AG10803 (cell line): ENCODE measurements around the gene TCIRG1.

Experiments used
- DNase-seq: peaks from one replicate; pipeline ENCODE4 v3.0.0; 2010; ENCODE audit warnings: low read depth
- H3K4me3 ChIP-seq: 2 replicates; pipeline ENCODE4 v1.5.1; 2011; ENCODE audit warnings: mild to moderate bottlenecking, low read length, control low read depth
- TF ChIP-seq, protein P1 (sequence below): conservative IDR thresholded peaks from 2 replicates; pipeline ENCODE4 v1.5.1; 2011; ENCODE audit warnings: mild to moderate bottlenecking, low read length, control low read depth, inconsistent platforms

Gene TCIRG1

DNA sequence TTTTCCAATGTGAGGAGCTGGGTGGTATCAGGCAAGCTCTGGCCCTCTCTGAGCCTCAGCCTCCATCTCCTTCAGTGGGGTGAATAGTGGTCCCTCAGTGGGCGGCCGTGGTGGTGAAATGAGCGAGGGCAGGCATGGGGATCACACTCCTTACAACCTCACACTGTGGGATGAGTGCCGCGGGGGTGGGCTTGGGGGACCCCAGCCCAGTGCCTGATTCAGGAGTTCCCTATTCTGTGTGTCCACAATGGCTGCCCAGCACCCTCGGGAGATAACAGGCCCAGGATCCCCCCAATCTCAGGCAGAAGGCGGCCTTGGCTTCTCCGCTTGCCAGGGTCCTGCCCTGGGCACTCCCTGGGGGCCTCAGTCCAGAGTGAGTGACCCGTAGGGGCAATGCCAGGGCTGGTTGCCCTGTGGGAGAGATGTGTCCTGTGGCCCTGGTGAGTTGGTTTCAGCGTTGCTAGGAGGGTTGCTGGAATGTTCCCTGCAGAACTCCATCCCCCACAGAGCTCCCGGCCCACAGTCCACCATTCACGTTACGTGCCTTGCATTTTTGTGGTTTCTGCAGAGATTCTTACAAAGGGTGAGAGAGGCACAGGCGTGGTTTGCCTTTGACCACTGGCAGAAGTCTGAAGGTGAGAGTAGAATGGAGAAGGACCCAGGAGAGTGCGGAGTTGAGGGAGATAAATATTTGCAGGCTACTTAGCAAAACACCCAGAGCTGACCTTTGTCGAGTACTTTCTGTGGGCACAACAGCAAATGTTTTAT lies 25.8 kb upstream of the TCIRG1 start:
- TF ChIP-seq, protein P1, sequence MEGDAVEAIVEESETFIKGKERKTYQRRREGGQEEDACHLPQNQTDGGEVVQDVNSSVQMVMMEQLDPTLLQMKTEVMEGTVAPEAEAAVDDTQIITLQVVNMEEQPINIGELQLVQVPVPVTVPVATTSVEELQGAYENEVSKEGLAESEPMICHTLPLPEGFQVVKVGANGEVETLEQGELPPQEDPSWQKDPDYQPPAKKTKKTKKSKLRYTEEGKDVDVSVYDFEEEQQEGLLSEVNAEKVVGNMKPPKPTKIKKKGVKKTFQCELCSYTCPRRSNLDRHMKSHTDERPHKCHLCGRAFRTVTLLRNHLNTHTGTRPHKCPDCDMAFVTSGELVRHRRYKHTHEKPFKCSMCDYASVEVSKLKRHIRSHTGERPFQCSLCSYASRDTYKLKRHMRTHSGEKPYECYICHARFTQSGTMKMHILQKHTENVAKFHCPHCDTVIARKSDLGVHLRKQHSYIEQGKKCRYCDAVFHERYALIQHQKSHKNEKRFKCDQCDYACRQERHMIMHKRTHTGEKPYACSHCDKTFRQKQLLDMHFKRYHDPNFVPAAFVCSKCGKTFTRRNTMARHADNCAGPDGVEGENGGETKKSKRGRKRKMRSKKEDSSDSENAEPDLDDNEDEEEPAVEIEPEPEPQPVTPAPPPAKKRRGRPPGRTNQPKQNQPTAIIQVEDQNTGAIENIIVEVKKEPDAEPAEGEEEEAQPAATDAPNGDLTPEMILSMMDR: no peak
- H3K4me3 ChIP-seq: no peak overlapping the region
- peak; percentile 98 for DNase-seq

DNA sequence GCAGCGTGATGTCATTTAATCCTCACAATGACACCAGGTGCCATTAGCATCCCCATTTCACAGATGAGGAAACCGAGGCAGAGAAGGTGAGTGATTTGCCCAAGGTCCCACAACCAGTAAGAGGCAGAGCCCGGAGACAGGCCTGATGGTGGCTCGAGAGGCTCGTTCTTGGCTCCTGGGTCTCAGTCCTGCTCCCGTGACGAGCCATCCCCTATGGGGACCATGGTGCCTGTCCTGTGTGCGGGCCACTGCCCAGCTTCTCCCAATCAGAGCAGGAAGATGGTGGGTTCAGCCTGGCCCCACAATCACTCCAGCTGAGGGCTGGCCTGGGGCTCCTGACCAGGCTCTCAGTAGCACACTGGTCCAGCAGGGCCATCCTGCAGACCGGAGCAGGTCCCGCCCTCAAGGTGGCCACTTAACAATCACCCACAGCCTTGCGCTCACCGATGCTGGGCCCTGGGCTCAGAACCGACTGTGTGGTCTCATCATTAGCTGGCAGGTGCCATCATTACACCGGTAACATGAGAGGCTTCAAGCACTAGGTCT lies 25.1 kb upstream of the TCIRG1 start:
- TF ChIP-seq, protein P1: no peak
- DNase-seq: no peak
- H3K4me3 ChIP-seq: no peak overlapping the region

DNA sequence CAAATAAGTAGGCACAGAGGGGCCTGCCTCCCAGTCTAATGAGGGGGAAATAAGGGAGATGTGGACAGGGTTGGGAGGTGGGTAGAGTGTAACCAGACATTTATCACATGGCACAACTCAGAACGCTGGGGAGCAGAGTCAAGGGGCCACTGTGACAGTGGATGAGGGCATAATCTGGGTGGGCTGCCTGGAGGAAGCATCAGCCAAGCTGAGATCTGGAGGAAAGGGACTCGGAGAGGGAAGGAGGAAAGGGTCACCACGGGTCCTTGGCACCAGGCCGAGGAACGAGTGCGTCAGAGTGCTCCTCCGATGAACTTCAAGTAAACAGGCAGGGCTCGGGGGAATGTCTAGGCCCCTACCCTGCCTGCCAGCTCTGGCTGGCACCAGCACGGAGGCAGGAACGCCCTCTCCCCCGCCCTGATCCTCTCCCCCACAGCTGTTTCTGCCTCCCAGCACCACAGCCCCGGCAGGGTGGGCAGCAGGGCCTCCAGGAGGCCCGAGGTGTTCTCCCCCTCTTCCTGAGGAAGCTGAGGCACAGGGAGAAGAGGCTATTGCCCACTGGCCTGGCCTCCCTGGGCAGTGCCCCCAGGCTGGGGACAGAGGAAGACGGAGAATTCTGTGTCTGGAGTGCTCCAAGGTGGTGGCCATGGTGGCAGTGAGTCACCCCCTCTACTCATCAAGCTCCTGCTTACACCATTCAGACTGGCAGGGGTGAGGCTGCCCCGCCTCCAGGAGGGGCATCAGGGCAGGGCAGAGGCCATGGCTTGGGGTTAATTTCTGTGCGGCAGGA lies 24.5 kb upstream of the TCIRG1 start:
- DNase-seq: peak; percentile 75
- H3K4me3 ChIP-seq: peak overlapping the region; percentile 7; the same call in 1 of the 2 replicates
- TF ChIP-seq, protein P1: no peak

DNA sequence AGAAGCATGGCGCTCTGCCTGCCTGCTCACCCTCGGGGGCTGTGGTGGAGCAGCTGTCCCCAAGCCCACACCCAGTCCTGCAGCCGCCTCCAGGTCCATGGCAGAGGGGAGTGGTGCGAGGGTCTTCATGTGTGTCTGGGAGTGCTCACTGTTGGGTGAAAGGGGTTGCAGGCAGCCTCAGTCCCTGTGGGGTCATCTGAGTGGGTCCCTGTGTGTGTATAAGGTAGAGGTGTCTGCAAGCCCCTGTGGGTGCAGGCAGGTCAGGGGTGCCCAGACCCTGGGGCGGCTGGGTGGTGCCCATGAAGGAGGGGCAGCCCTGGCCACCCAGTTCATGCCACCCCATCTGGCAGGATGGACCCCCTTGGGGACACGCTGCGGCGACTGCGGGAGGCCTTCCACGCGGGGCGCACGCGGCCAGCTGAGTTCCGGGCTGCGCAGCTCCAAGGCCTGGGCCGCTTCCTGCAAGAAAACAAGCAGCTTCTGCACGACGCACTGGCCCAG lies 23.8 kb upstream of the TCIRG1 start:
- TF ChIP-seq, protein P1: no peak
- DNase-seq: no peak

DNA sequence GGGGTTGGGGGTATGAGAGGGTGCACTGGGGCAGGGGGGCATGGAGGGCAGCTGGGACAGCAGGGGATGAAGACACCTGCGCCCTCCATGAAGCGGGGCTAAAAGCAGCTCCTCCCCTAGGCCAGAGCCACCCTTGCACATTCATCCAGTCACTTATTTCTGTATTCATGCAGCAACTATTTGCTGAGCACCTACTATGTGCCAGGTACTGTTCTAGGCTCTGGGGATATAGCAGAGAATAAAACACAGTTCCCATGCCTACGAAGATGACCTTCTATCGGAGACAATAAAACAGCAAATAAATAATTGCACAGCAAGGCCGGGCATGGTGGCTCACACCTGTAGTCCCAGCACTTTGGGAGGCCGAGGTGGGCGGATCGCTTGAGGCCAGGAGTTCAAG lies 23.4 kb upstream of the TCIRG1 start:
- TF ChIP-seq, protein P1: no peak
- no peak for DNase-seq
- H3K4me3 ChIP-seq: no peak overlapping the region

More for the DNA sequence above, 23.8 kb upstream of the TCIRG1 start:
- no peak overlapping the region for H3K4me3 ChIP-seq

DNA sequence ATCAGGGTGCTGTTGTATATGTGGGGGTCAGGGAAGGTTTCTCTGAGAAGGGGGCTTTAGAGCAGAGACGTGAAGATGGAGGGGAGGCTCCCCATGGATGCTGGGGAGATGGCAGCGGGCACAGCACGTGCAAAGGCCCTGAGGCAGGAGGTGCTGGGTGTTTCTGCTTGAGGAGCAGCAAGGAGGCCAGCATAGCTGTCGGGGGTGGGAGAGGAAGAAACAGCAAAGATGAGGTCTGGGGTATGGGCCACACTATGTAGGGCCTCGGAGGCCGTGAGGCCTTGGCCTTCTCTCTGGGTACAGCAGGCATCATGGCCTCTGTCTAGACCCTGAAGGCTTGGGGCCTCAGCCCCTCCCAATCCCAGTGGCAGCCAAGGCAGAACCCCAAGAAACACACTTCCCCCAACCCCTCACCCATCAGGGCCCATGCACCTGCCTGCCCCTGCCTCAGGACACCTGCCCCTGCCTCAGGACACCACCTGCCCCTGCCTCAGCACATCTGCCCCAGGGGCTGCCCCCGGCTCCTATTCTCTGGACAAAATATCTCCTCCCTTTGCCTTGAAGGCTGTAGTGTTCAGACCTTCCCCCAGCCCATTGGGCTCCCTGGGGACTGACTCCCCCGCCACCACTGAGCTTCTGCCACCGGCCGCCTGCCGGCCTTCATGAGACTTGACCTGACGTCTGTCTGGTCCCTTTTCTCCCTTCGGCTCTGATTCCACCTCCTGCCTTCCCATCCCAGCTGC lies 22.5 kb upstream of the TCIRG1 start:
- TF ChIP-seq, protein P1: no peak
- DNase-seq: no peak
- H3K4me3 ChIP-seq: no peak overlapping the region
